SK-N-SH (cell line): ENCODE measurements around the gene CRYZL1. TPM values are rescaled to one million over a fixed set of nuclear protein-coding genes. Genes with fewer than 3 reads are reported as not detected.
"Not testable (repeated sequence)": the region's sequence is repeated elsewhere in the genome, so short reads cannot be mapped to it uniquely, and the experiment has no call there.

Experiments used
- CTCF ChIA-PET: fragments of 300-600, 350-600 bp; formaldehyde crosslinking; extraction: SDS; loops from one replicate; lab custom pipeline; 2021; lab: Yijun Ruan, JAX
- POLR2A ChIA-PET: fragments of 350-600 bp; sonication (Branson Sonifier 250); formaldehyde crosslinking; extraction: SDS; loops from one replicate; lab custom pipeline; 2020; ENCODE audit warnings: antibody characterized with exemption, inconsistent platforms; lab: Yijun Ruan, JAX
- DNase-seq: peaks from one replicate; pipeline ENCODE4 v3.0.0; 2012
- H2AFZ ChIP-seq: fragments of 200-600 bp; sonication (generic); 2 replicates; pipeline ENCODE4 v1.8.1; 2016; ENCODE audit warnings: antibody characterized with exemption, mild to moderate bottlenecking, low read depth
- H3F3A ChIP-seq: fragments of 200-600 bp; sonication (generic); replicated peaks from 2 replicates; pipeline ENCODE3; 2016; ENCODE audit warnings: antibody characterized with exemption, mild to moderate bottlenecking; ENCODE audit not compliant: insufficient read depth
- H3K27ac ChIP-seq, 2 experiments: fragments of 200-500 bp in 1 of 2; fragments of 200-600 bp in 1 of 2; sonication (Bioruptor generic) in 1 of 2; sonication (generic), shearing (Covaris generic) in 1 of 2; 2 replicates each; pipeline versions ENCODE4 v1.5.1 to v1.6.1; 2014 to 2016; ENCODE audit warnings: low read depth in 2 of 2, inconsistent platforms in 1 of 2, low read length in 1 of 2, mild to moderate bottlenecking in 1 of 2, mixed read lengths in 1 of 2
- H3K27me3 ChIP-seq: fragments of 200-600 bp; sonication (generic), shearing (Covaris generic); 2 replicates; pipeline ENCODE4 v1.6.1; 2016; ENCODE audit warnings: mixed run types; ENCODE audit not compliant: insufficient read depth
- H3K36me3 ChIP-seq, 2 experiments: fragments of 200-500 bp in 1 of 2; fragments of 200-600 bp in 1 of 2; sonication (Bioruptor generic) in 1 of 2; sonication (generic) in 1 of 2; replicated peaks in 1 of 2; 2 replicates each; pipeline versions ENCODE3 to v1.5.1; 2014 to 2016; ENCODE audit warnings: low read length in 1 of 2, mild to moderate bottlenecking in 1 of 2; ENCODE audit not compliant: insufficient read depth in 2 of 2, control insufficient read depth in 1 of 2
- H3K4me1 ChIP-seq, 2 experiments: fragments of 200-500 bp in 1 of 2; fragments of 200-600 bp in 1 of 2; sonication (Bioruptor generic) in 1 of 2; sonication (generic), shearing (Covaris generic) in 1 of 2; 2 replicates each; pipeline versions ENCODE4 v1.5.1 to v1.6.1; 2014 to 2016; ENCODE audit warnings: low read depth in 1 of 2, low read length in 1 of 2, mixed run types in 1 of 2; ENCODE audit not compliant: insufficient read depth in 2 of 2, control insufficient read depth in 1 of 2
- H3K4me2 ChIP-seq: fragments of 200-600 bp; sonication (generic), shearing (Covaris generic); 2 replicates; pipeline ENCODE4 v1.6.1; 2017; ENCODE audit warnings: mixed run types
- H3K4me3 ChIP-seq, 2 experiments: fragments of 200-500 bp in 1 of 2; fragments of 200-600 bp in 1 of 2; sonication (Bioruptor generic) in 1 of 2; sonication (generic), shearing (Covaris generic) in 1 of 2; 2 replicates each; pipeline versions ENCODE4 v1.5.1 to v1.8.1; 2014 to 2016; ENCODE audit warnings: low read depth in 2 of 2, inconsistent platforms in 1 of 2, low read length in 1 of 2, mild to moderate bottlenecking in 1 of 2, mixed read lengths in 1 of 2, moderate library complexity in 1 of 2
- H3K79me2 ChIP-seq: fragments of 200-600 bp; sonication (generic); 2 replicates; pipeline ENCODE4 v1.8.1; 2017; ENCODE audit warnings: mild to moderate bottlenecking; ENCODE audit not compliant: insufficient read depth
- H3K9ac ChIP-seq: fragments of 200-600 bp; sonication (generic); 2 replicates; pipeline ENCODE4 v1.6.1; 2017; ENCODE audit warnings: mixed run types
- H3K9me2 ChIP-seq: fragments of 200-600 bp; sonication (generic); 2 replicates; pipeline ENCODE4 v1.6.1; 2017; ENCODE audit warnings: mixed run types
- H3K9me3 ChIP-seq: fragments of 200-600 bp; sonication (generic); 2 replicates; pipeline ENCODE4 v1.6.1; 2017; ENCODE audit warnings: mixed run types, mild to moderate bottlenecking, moderate library complexity
- H4K20me1 ChIP-seq: fragments of 200-600 bp; sonication (generic); 2 replicates; pipeline ENCODE4 v1.6.1; 2017; ENCODE audit warnings: mild to moderate bottlenecking, mixed run types; ENCODE audit not compliant: insufficient read depth
- ELF1 ChIP-seq: IDR thresholded peaks from 2 replicates; pipeline ENCODE4 v1.4.0; 2012
- FOSL2 ChIP-seq: IDR thresholded peaks from 2 replicates; pipeline ENCODE4 v1.4.0; 2012; ENCODE audit warnings: low read depth, mild to moderate bottlenecking, moderate library complexity, borderline replicate concordance
- GABPA ChIP-seq: IDR thresholded peaks from 2 replicates; pipeline ENCODE4 v1.4.0; 2012; ENCODE audit warnings: low read depth, mild to moderate bottlenecking
- NRF1 ChIP-seq: IDR thresholded peaks from 2 replicates; pipeline ENCODE4 v1.6.1; 2012; ENCODE audit warnings: low read depth, mild to moderate bottlenecking, low read length
- POLR2AphosphoS5 ChIP-seq: IDR thresholded peaks from 2 replicates; pipeline ENCODE4 v1.6.1; 2012; ENCODE audit warnings: low read depth, low read length
- RCOR1 ChIP-seq: fragments of 150-350 bp; IDR thresholded peaks from 2 replicates; pipeline ENCODE4 v1.6.1; 2017; ENCODE audit warnings: antibody characterized with exemption, low read length
- SIN3A ChIP-seq: IDR thresholded peaks from 2 replicates; pipeline ENCODE4 v1.6.1; 2012; ENCODE audit warnings: low read depth, mild to moderate bottlenecking, low read length, moderate library complexity, borderline replicate concordance
- YY1 ChIP-seq: IDR thresholded peaks from 2 replicates; pipeline ENCODE4 v1.4.0; 2012; ENCODE audit warnings: low read depth, mild to moderate bottlenecking
- WGBS: methylation state at CpG from one replicate; pipeline ENCODE4 v1.1.6; 2017; ENCODE audit warnings: low lambda C conversion rate; 5-methylcytosine and 5-hydroxymethylcytosine counted together
- polyA plus RNA-seq, 3 experiments: library from polyadenylated mRNA; depleted of rRNA; stranded (reverse); fragments of >200 nt; gene quantifications; 2 replicates each; pipeline ENCODE4 v1.2.3, GENCODE V29; 2012
- TF ChIP-seq, protein P1 (sequence below): IDR thresholded peaks from 2 replicates; pipeline ENCODE4; 2012
- TF ChIP-seq, protein P2 (sequence below): IDR thresholded peaks from 2 replicates; pipeline ENCODE4 v1.6.1; 2012; ENCODE audit warnings: mild to moderate bottlenecking, low read depth, low read length, moderate library complexity

Gene CRYZL1
- polyA plus RNA-seq, 1 of the 3 experiments (the other 2 are of a cell fraction), result 26.3 TPM

DNA sequence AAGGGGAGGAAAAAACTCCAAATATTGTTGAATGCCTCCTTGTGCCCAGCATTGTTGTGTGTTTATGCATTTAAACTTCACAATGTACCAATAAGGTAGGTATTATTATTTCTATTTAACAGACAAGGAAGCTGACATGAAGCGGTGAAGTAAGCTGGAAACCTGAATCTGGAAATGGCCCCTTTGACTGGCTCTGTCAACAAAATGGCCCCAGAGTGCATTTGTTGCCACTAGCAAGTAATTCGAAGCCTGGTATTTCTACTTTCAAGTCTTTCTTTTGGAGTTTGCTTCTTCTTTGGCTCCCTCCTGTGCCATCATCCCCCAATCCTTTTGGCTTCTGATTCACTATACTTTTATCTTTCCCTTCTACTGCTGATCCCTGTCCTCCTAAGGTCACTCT, 23.1 kb downstream of the CRYZL1 start:
- no peak overlapping the region for H2AFZ ChIP-seq
- H3K4me3 ChIP-seq, result no peak overlapping the region
- H3K79me2 ChIP-seq, result peaks cover under 1% of the 10 kb centered on the region; the same call in 1 of the 2 replicates
- 98% methylated on average over 2 of the region's 2 CpGs for WGBS
- peaks cover 24 to 45% of the 10 kb centered on the region in 2 experiments for H3K36me3 ChIP-seq
- no peaks in the 10 kb centered on the region for H3F3A ChIP-seq
- H3K4me2 ChIP-seq, result no peak overlapping the region
- no peaks in the 10 kb centered on the region for H4K20me1 ChIP-seq
- H3K9ac ChIP-seq, result no peak overlapping the region
- H3K9me3 ChIP-seq, result no peaks in the 10 kb centered on the region
- H3K27me3 ChIP-seq, result no peaks in the 10 kb centered on the region
- ChIA-PET CTCF (interaction anchor here (2.6 kb wide), 1 partner anchor 13 kb away, joined by 9 read pairs; no protein-coding TSS in a partner anchor), POLR2A (no interaction called here)
- H3K4me1 ChIP-seq, result no peaks in the 10 kb centered on the region
- TF ChIP-seq SIN3A (no peak), ELF1 (no peak), GABPA (no peak), YY1 (no peak), FOSL2 (no peak), POLR2AphosphoS5 (no peak), RCOR1 (no peak)
- TF ChIP-seq, protein P1, sequence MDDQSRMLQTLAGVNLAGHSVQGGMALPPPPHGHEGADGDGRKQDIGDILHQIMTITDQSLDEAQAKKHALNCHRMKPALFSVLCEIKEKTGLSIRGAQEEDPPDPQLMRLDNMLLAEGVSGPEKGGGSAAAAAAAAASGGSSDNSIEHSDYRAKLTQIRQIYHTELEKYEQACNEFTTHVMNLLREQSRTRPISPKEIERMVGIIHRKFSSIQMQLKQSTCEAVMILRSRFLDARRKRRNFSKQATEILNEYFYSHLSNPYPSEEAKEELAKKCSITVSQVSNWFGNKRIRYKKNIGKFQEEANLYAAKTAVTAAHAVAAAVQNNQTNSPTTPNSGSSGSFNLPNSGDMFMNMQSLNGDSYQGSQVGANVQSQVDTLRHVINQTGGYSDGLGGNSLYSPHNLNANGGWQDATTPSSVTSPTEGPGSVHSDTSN, result no peak
- no peak overlapping the region for H3K27ac ChIP-seq
- no peak for DNase-seq
- no peaks in the 10 kb centered on the region for H3K9me2 ChIP-seq

DNA sequence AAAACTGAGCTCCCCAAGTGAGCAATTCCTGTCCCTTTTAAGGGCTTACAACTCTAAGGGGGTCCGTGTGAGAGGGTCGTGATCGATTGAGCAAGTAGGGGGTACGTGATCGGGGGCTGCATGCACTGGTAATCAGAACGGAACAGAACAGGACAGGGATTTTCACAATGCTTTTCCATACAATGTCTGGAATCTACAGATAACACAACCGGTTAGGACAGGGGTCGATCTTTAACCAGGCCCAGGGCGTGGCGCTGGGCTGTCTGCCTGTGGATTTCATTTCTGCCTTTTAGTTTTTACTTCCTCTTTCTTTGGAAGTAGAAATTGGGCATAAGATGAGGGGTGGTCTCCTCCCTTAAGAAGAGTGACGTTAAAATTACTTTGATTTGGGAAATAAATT, 24.0 kb downstream of the CRYZL1 start:
- H3K9ac ChIP-seq, H3K9me3 ChIP-seq, POLR2A ChIA-PET, DNase-seq, H3K27ac ChIP-seq, H3K4me3 ChIP-seq, H3K4me2 ChIP-seq, H4K20me1 ChIP-seq, H2AFZ ChIP-seq, H3K79me2 ChIP-seq, H3F3A ChIP-seq, H3K4me1 ChIP-seq, H3K9me2 ChIP-seq, H3K27me3 ChIP-seq: not testable (repeated sequence)
- 96% methylated on average over 11 of the region's 11 CpGs for WGBS
- CTCF ChIA-PET, result interaction anchor here (0.6 to 0.9 kb wide), 2 partner anchors 12 to 124 kb away, joined by 3 read pairs; no protein-coding TSS in a partner anchor
- peaks cover 28 to 47% of the 10 kb centered on the region in 2 experiments for H3K36me3 ChIP-seq

DNA sequence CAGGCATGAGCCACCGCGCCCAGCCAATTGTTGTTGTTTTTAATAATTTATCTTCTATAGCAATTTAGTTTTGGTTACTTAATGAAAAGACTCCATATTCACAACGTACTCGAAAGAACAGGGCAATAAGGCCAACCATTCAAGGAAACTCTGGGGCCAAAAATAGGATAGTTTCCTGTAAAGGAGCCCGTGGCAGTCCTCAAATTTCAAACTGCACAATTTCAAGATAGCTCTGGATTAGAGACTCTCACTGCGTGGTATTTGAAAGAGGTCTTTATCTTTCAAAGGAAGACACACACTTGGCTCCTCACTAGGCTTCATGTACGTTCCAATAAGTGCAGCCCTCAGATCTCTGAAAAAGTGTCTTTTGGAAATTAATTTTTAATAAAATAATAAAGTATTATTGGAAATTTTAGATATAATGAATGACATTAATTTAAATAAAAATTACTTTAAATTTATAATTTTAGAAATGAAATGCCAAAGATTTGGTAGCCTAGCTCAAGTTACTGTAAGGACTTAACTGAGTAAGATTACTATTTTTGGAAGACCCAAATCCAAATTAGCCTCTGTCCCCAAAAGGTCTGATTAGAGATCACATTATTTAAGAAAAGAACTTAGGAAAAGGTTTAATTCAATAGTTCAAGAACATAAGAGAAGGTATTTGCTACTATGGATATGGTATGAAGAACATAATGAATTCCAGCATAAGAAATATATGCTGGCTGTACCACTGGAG, 30.4 kb downstream of the CRYZL1 start:
- DNase-seq, result no peak
- WGBS, result 96% methylated on average over 7 of the region's 7 CpGs
- Histone ChIP-seq H3K9me2 (no peaks in the 10 kb centered on the region), H4K20me1 (no peaks in the 10 kb centered on the region), H3K4me2 (no peak overlapping the region), H3K27ac (no peak overlapping the region), H3K4me3 (no peak overlapping the region), H3K9ac (no peak overlapping the region), H3F3A (peaks cover 14% of the 10 kb centered on the region), H2AFZ (no peak overlapping the region), H3K27me3 (no peaks in the 10 kb centered on the region), H3K79me2 (no peaks in the 10 kb centered on the region), H3K36me3 (peaks cover 28 to 41% of the 10 kb centered on the region in 2 experiments), H3K4me1 (no peaks in the 10 kb centered on the region), H3K9me3 (no peaks in the 10 kb centered on the region)
- ChIA-PET POLR2A (interaction anchor here (0.6 kb wide), 1 partner anchor 10 kb away, joined by 6 read pairs; no protein-coding TSS in a partner anchor), CTCF (interaction anchor here (1.0 to 1.3 kb wide), 2 partner anchors 11 to 28 kb away, joined by 3 read pairs; no protein-coding TSS in a partner anchor)
- TF ChIP-seq RCOR1, result no peak
- no peak for TF ChIP-seq POLR2AphosphoS5
- TF ChIP-seq GABPA, result no peak
- no peak for TF ChIP-seq NRF1
- TF ChIP-seq, protein P2, sequence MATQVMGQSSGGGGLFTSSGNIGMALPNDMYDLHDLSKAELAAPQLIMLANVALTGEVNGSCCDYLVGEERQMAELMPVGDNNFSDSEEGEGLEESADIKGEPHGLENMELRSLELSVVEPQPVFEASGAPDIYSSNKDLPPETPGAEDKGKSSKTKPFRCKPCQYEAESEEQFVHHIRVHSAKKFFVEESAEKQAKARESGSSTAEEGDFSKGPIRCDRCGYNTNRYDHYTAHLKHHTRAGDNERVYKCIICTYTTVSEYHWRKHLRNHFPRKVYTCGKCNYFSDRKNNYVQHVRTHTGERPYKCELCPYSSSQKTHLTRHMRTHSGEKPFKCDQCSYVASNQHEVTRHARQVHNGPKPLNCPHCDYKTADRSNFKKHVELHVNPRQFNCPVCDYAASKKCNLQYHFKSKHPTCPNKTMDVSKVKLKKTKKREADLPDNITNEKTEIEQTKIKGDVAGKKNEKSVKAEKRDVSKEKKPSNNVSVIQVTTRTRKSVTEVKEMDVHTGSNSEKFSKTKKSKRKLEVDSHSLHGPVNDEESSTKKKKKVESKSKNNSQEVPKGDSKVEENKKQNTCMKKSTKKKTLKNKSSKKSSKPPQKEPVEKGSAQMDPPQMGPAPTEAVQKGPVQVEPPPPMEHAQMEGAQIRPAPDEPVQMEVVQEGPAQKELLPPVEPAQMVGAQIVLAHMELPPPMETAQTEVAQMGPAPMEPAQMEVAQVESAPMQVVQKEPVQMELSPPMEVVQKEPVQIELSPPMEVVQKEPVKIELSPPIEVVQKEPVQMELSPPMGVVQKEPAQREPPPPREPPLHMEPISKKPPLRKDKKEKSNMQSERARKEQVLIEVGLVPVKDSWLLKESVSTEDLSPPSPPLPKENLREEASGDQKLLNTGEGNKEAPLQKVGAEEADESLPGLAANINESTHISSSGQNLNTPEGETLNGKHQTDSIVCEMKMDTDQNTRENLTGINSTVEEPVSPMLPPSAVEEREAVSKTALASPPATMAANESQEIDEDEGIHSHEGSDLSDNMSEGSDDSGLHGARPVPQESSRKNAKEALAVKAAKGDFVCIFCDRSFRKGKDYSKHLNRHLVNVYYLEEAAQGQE, result no peak
- TF ChIP-seq SIN3A, result no peak
